HG03066 (cell line): ENCODE results near the gene BCL2.

Experiments used
- ATAC-seq: cut with Tn5 transposase; IDR thresholded peaks from one replicate; pipeline ENCODE4 v1.9.1; 2021; ENCODE audit warnings: low read depth; ENCODE audit not compliant: unreplicated experiment

Gene BCL2

GRCh38 chr18:63329431-63330145 is 10.0 kb upstream of the BCL2 start:
- ATAC-seq = no peak

GRCh38 chr18:63326011-63326410 is 6.4 kb upstream of the BCL2 start:
- no peak for ATAC-seq

- no peak for ATAC-seq
Measured at GRCh38 chr18:63325086-63325686, 5.6 kb upstream of the BCL2 start.

GRCh38 chr18:63322908-63323634 is 3.5 kb upstream of the BCL2 start:
- ATAC-seq = no peak

GRCh38 chr18:63322206-63322605 is 2.6 kb upstream of the BCL2 start:
- ATAC-seq = no peak

- ATAC-seq = no peak
Measured at GRCh38 chr18:63321291-63321690, 1.7 kb upstream of the BCL2 start.

- no peak for ATAC-seq
Measured at GRCh38 chr18:63320975-63321265, 1.4 kb upstream of the BCL2 start.

- ATAC-seq = peak; percentile 51
Measured at GRCh38 chr18:63320123-63320974, 780 bp upstream of the BCL2 start.

GRCh38 chr18:63318889-63319382 is 633 bp downstream of the BCL2 start:
- ATAC-seq = no peak

- peak; percentile 43 for ATAC-seq
Measured at GRCh38 chr18:63317982-63318888, 1.3 kb downstream of the BCL2 start.

GRCh38 chr18:63317556-63317946 is 2.0 kb downstream of the BCL2 start:
- no peak for ATAC-seq

GRCh38 chr18:63316612-63317555 is 2.7 kb downstream of the BCL2 start:
- ATAC-seq = no peak

- ATAC-seq = no peak
Measured at GRCh38 chr18:63315876-63316275, 3.7 kb downstream of the BCL2 start.

- ATAC-seq = no peak
Measured at GRCh38 chr18:63315131-63315662, 4.4 kb downstream of the BCL2 start.

- no peak for ATAC-seq
Measured at GRCh38 chr18:63314062-63314790, 5.3 kb downstream of the BCL2 start.

GRCh38 chr18:63313396-63313917 is 6.1 kb downstream of the BCL2 start:
- ATAC-seq = no peak

GRCh38 chr18:63312737-63313395 is 6.7 kb downstream of the BCL2 start:
- peak; percentile 39 for ATAC-seq
